HG03135 (cell line): ENCODE data around the gene DAAM2.

Experiments used
- ATAC-seq: cut with Tn5 transposase; IDR thresholded peaks from one replicate; pipeline ENCODE4 v1.9.1; 2021; ENCODE audit warnings: mild to moderate bottlenecking, moderate library complexity; ENCODE audit not compliant: unreplicated experiment

The DAAM2 gene

GRCh38 chr6:39816747-39817146, 24.6 kb downstream of the DAAM2 start:
- ATAC-seq, result no peak

GRCh38 chr6:39818695-39819094, 26.5 kb downstream of the DAAM2 start:
- ATAC-seq, result no peak

- ATAC-seq, result no peak
These were observed 27.1 kb downstream of the DAAM2 start for GRCh38 chr6:39819228-39819627.

- no peak for ATAC-seq
These were observed 27.5 kb downstream of the DAAM2 start for GRCh38 chr6:39819676-39820075.

GRCh38 chr6:39820553-39820952, 28.4 kb downstream of the DAAM2 start:
- ATAC-seq, result no peak

GRCh38 chr6:39821046-39821740, 29.0 kb downstream of the DAAM2 start:
- no peak for ATAC-seq

GRCh38 chr6:39821742-39822532, 29.8 kb downstream of the DAAM2 start:
- no peak for ATAC-seq

- ATAC-seq, result no peak
These were observed 31.0 kb downstream of the DAAM2 start for GRCh38 chr6:39822846-39823815.

- no peak for ATAC-seq
These were observed 32.1 kb downstream of the DAAM2 start for GRCh38 chr6:39824030-39824926.

- no peak for ATAC-seq
These were observed 37.2 kb downstream of the DAAM2 start for GRCh38 chr6:39829331-39829730.

GRCh38 chr6:39830444-39830843, 38.3 kb downstream of the DAAM2 start:
- no peak for ATAC-seq

GRCh38 chr6:39831701-39832100, 39.5 kb downstream of the DAAM2 start:
- ATAC-seq, result no peak

GRCh38 chr6:39834278-39834677, 42.1 kb downstream of the DAAM2 start:
- ATAC-seq, result no peak

- ATAC-seq, result no peak
These were observed 42.7 kb downstream of the DAAM2 start for GRCh38 chr6:39834866-39835265.

- ATAC-seq, result no peak
These were observed 43.7 kb downstream of the DAAM2 start for GRCh38 chr6:39835821-39836295.

GRCh38 chr6:39836606-39837005, 44.4 kb downstream of the DAAM2 start:
- no peak for ATAC-seq

- no peak for ATAC-seq
These were observed 47.3 kb downstream of the DAAM2 start for GRCh38 chr6:39839445-39839844.

GRCh38 chr6:39840781-39841180, 48.6 kb downstream of the DAAM2 start:
- no peak for ATAC-seq

GRCh38 chr6:39841291-39841690, 49.1 kb downstream of the DAAM2 start:
- no peak for ATAC-seq

- ATAC-seq, result no peak
These were observed 49.7 kb downstream of the DAAM2 start for GRCh38 chr6:39841923-39842322.
